ENCODE results near the gene CNTNAP3.
"Not testable (repeated sequence)": the region's sequence is repeated elsewhere in the genome, so short reads cannot be mapped to it uniquely, and the experiment has no call there.

GRCh38 chr9:39062966-39063365 lies 225.0 kb downstream of the CNTNAP3 start:
- not testable (repeated sequence) for TF ChIP-seq EZH2 (IDR thresholded peaks at IDR 0.05; ENCODE audit: borderline replicate concordance, insufficient read depth, low read depth, low read length, poor library complexity, severe bottlenecking); CTCF (IDR thresholded peaks at IDR 0.05)
